HepG2 (cell line): ENCODE results near the gene TRDMT1.
A peak's percentile ranks its signal among the peaks of the same experiment; 100 is the strongest.

Source experiments
- CAMTA2 ChIP-seq: sonication (generic); formaldehyde crosslinking; IDR thresholded peaks from 2 replicates; pipeline ENCODE4 v1.4.0; 2020; ENCODE audit warnings: mild to moderate bottlenecking, missing genetic modification reagents, borderline replicate concordance
- CREM ChIP-seq, 2 experiments: sonication (generic) in 1 of 2; formaldehyde crosslinking in 1 of 2; IDR thresholded peaks; 2 replicates each; pipeline versions ENCODE4 v1.4.0 to v1.6.1; 2016 to 2020; ENCODE audit warnings: antibody characterized with exemption in 1 of 2, mild to moderate bottlenecking in 1 of 2, missing genetic modification reagents in 1 of 2
- HDAC2 ChIP-seq: sonication (generic); formaldehyde crosslinking; IDR thresholded peaks from 2 replicates; pipeline ENCODE4 v1.4.0; 2020; ENCODE audit warnings: missing genetic modification reagents
- SUZ12 ChIP-seq: fragments of 150-350 bp; IDR thresholded peaks from 2 replicates; pipeline ENCODE4 v1.6.1; 2014; ENCODE audit warnings: low read depth, low read length
- ZKSCAN1 ChIP-seq: fragments of 150-350 bp; IDR thresholded peaks from 2 replicates; pipeline ENCODE4 v1.6.1; 2014; ENCODE audit warnings: low read length
- ZMYM4 ChIP-seq: sonication (generic); formaldehyde crosslinking; IDR thresholded peaks from 2 replicates; pipeline ENCODE4 v1.8.1; 2023; ENCODE audit warnings: mild to moderate bottlenecking, missing genetic modification reagents
- ZNF747 ChIP-seq: sonication (generic); formaldehyde crosslinking; IDR thresholded peaks from 2 replicates; pipeline ENCODE4 v1.8.1; 2023; ENCODE audit warnings: missing genetic modification reagents, mild to moderate bottlenecking, borderline replicate concordance
- ZNF768 ChIP-seq: sonication (generic); formaldehyde crosslinking; IDR thresholded peaks from 2 replicates; pipeline ENCODE4 v1.4.0; 2020; ENCODE audit warnings: missing genetic modification reagents
- ZSCAN30 ChIP-seq: sonication (generic); formaldehyde crosslinking; IDR thresholded peaks from 2 replicates; pipeline ENCODE4 v1.5.0; 2020; ENCODE audit warnings: mild to moderate bottlenecking, missing genetic modification reagents
- TF ChIP-seq, protein P1 (sequence below): sonication (generic); formaldehyde crosslinking; conservative IDR thresholded peaks from 2 replicates; pipeline ENCODE4 v1.8.1; 2023; ENCODE audit warnings: missing genetic modification reagents
- TF ChIP-seq, protein P2 (sequence below): sonication (generic); formaldehyde crosslinking; IDR thresholded peaks from 2 replicates; pipeline ENCODE4 v1.5.0; 2020; ENCODE audit warnings: missing genetic modification reagents, mild to moderate bottlenecking, borderline replicate concordance
- TF ChIP-seq, protein P3 (sequence below): sonication (generic); formaldehyde crosslinking; IDR thresholded peaks from 2 replicates; pipeline ENCODE4 v1.5.0; 2020; ENCODE audit warnings: mild to moderate bottlenecking, missing genetic modification reagents, moderate library complexity

DNA sequence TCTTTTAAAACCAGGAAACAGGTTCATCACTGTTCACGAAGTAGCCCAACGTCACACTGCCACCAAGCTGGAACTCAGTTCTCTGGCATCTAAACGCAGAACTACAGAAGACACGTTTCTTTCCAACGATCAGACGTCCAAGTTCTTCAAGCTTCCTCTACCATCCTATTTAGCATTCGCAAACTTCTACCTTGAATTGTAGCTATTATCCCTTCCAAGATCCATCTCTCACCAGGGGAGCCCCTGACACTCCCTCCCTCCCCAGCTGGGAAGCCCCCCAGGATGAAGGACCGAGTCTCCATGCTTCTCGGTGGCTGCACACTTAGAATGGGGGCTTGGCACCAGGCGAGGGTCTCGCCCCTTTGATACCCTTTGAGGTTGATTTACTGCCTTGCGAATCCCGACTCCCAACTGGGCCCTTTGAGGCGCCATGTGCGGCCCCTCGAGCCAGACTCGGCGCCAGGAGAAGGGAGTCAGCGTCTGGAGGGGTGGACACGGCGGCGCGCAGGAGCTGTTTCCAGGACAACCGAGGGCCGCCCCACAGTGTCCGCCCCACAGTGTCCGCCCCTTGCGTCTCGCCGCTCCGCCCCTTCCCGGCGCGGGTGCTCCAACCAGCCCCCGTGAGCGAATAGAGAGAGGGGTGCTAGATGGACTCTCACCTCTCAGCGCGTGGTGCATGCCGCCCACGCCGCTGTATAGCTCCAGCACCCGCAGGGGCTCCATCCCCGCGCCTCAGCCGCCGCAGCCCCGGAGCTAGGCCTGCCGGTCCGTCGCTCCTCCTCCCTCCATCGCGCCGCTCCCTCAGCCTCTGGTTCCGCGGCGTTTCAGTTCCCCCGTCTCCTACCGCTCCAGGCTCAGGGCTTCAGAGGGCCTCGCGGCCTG, at the start of gene TRDMT1:
- TF ChIP-seq CAMTA2 (CRISPR knock-in tag) (no peak; the same call in 1 of the 2 replicates), ZNF747 (CRISPR knock-in tag) (peak; percentile 82; the same call in 1 of the 2 replicates), HDAC2 (CRISPR knock-in tag) (peak; percentile 76), ZSCAN30 (CRISPR knock-in tag) (no peak), ZMYM4 (CRISPR knock-in tag) (peak; percentile 95), CREM (IDR thresholded peaks at IDR 0.05) (no peak), CREM (CRISPR knock-in tag; IDR thresholded peaks at IDR 0.05) (no peak), SUZ12 (no peak), ZNF768 (CRISPR knock-in tag) (peak; percentile 88), ZKSCAN1 (no peak)
- TF ChIP-seq, protein P1, sequence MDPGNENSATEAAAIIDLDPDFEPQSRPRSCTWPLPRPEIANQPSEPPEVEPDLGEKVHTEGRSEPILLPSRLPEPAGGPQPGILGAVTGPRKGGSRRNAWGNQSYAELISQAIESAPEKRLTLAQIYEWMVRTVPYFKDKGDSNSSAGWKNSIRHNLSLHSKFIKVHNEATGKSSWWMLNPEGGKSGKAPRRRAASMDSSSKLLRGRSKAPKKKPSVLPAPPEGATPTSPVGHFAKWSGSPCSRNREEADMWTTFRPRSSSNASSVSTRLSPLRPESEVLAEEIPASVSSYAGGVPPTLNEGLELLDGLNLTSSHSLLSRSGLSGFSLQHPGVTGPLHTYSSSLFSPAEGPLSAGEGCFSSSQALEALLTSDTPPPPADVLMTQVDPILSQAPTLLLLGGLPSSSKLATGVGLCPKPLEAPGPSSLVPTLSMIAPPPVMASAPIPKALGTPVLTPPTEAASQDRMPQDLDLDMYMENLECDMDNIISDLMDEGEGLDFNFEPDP (CRISPR knock-in tag), result no peak
- TF ChIP-seq, protein P2, sequence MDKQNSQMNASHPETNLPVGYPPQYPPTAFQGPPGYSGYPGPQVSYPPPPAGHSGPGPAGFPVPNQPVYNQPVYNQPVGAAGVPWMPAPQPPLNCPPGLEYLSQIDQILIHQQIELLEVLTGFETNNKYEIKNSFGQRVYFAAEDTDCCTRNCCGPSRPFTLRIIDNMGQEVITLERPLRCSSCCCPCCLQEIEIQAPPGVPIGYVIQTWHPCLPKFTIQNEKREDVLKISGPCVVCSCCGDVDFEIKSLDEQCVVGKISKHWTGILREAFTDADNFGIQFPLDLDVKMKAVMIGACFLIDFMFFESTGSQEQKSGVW (CRISPR knock-in tag), result 0 out of 2 replicates have a peak, but pooled peaks have one; percentile 53
- TF ChIP-seq, protein P3, sequence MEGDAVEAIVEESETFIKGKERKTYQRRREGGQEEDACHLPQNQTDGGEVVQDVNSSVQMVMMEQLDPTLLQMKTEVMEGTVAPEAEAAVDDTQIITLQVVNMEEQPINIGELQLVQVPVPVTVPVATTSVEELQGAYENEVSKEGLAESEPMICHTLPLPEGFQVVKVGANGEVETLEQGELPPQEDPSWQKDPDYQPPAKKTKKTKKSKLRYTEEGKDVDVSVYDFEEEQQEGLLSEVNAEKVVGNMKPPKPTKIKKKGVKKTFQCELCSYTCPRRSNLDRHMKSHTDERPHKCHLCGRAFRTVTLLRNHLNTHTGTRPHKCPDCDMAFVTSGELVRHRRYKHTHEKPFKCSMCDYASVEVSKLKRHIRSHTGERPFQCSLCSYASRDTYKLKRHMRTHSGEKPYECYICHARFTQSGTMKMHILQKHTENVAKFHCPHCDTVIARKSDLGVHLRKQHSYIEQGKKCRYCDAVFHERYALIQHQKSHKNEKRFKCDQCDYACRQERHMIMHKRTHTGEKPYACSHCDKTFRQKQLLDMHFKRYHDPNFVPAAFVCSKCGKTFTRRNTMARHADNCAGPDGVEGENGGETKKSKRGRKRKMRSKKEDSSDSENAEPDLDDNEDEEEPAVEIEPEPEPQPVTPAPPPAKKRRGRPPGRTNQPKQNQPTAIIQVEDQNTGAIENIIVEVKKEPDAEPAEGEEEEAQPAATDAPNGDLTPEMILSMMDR (CRISPR knock-in tag), result peak; percentile 15; the same call in 1 of the 2 replicates
